ENCODE data around the gene PCMT1.

PCMT1 gene

GRCh38 chr6:149855040-149855654 is 105.6 kb downstream of the PCMT1 start:
- H3K27ac ChIP-seq (ENCODE audit: low read length) = no peak overlapping the region
- H3K9ac ChIP-seq (ENCODE audit: low read depth, low read length) = no peak overlapping the region
- DNase-seq = no peak

GRCh38 chr6:149855741-149856140 is 106.2 kb downstream of the PCMT1 start:
- H3K36me3 ChIP-seq (ENCODE audit: insufficient read depth, low read length) = 0 out of 2 replicates have a peak, but pooled peaks cover 4% of the 10 kb centered on the region
- H3K79me2 ChIP-seq (ENCODE audit: insufficient read depth, low read length) = no peaks in the 10 kb centered on the region
- no peak overlapping the region for H3K4me3 ChIP-seq (ENCODE audit: low read depth in 1 of 2, low read length in 2 of 2)
- H3K27me3 ChIP-seq (ENCODE audit: insufficient read depth, low read length, poor library complexity) = no peaks in the 10 kb centered on the region
- ATAC-seq (ENCODE audit: insufficient read depth, low read depth) (no peak), DNase-seq (no peak)
- no peak overlapping the region for H3K9ac ChIP-seq (ENCODE audit: low read depth, low read length)
- H2AFZ ChIP-seq (ENCODE audit: low read depth, low read length) = no peak overlapping the region
- H4K20me1 ChIP-seq (ENCODE audit: insufficient read depth, low read length) = 0 out of 2 replicates have a peak, but pooled peaks cover 5% of the 10 kb centered on the region
- no peak overlapping the region for H3K4me2 ChIP-seq (ENCODE audit: insufficient read depth, low read length)
- no peaks in the 10 kb centered on the region for H3K9me3 ChIP-seq (ENCODE audit: insufficient read depth, low read length, severe bottlenecking)
- no peak for TF ChIP-seq CTCF (IDR thresholded peaks at IDR 0.05; ENCODE audit: borderline replicate concordance, extremely low read depth, low read length, poor library complexity, severe bottlenecking)
- TF ChIP-seq EZH2 (IDR thresholded peaks at IDR 0.05; ENCODE audit: borderline replicate concordance, low read depth, low read length, severe bottlenecking) = no peak
- H3K4me1 ChIP-seq (ENCODE audit: insufficient read depth, low read length) = no peaks in the 10 kb centered on the region; the same call in 1 of the 2 replicates
- H3K27ac ChIP-seq (ENCODE audit: low read length) = no peak overlapping the region

More at GRCh38 chr6:149855040-149855654, 105.6 kb downstream of the PCMT1 start:
- no peaks in the 10 kb centered on the region for H3K79me2 ChIP-seq (ENCODE audit: insufficient read depth, low read length)
- 0 out of 2 replicates have a peak, but pooled peaks cover 4% of the 10 kb centered on the region for H3K36me3 ChIP-seq (ENCODE audit: insufficient read depth, low read length)
- H2AFZ ChIP-seq (ENCODE audit: low read depth, low read length) = no peak overlapping the region
- H3K4me1 ChIP-seq (ENCODE audit: insufficient read depth, low read length) = no peaks in the 10 kb centered on the region
- H3K9me3 ChIP-seq (ENCODE audit: insufficient read depth, low read length, severe bottlenecking) = no peaks in the 10 kb centered on the region
- no peaks in the 10 kb centered on the region for H3K27me3 ChIP-seq (ENCODE audit: insufficient read depth, low read length, poor library complexity)
- no peak for ATAC-seq (ENCODE audit: insufficient read depth, low read depth)
- no peak for TF ChIP-seq CTCF (IDR thresholded peaks at IDR 0.05; ENCODE audit: borderline replicate concordance, extremely low read depth, low read length, poor library complexity, severe bottlenecking)
- no peak for TF ChIP-seq EZH2 (IDR thresholded peaks at IDR 0.05; ENCODE audit: borderline replicate concordance, low read depth, low read length, severe bottlenecking)
- H3K4me3 ChIP-seq (ENCODE audit: low read depth in 1 of 2, low read length in 2 of 2) = no peak overlapping the region
- H3K4me2 ChIP-seq (ENCODE audit: insufficient read depth, low read length) = no peak overlapping the region
- H4K20me1 ChIP-seq (ENCODE audit: insufficient read depth, low read length) = no peaks in the 10 kb centered on the region

- Histone ChIP-seq H3K4me2 (ENCODE audit: insufficient read depth, low read length) (no peak overlapping the region), H3K79me2 (ENCODE audit: insufficient read depth, low read length) (no peaks in the 10 kb centered on the region), H3K9ac (ENCODE audit: low read depth, low read length) (no peak overlapping the region), H3K4me1 (ENCODE audit: insufficient read depth, low read length) (no peaks in the 10 kb centered on the region; the same call in 1 of the 2 replicates), H3K27ac (ENCODE audit: low read length) (no peak overlapping the region), H3K36me3 (ENCODE audit: insufficient read depth, low read length) (no peaks in the 10 kb centered on the region), H4K20me1 (ENCODE audit: insufficient read depth, low read length) (0 out of 2 replicates have a peak, but pooled peaks cover 7% of the 10 kb centered on the region), H3K9me3 (ENCODE audit: insufficient read depth, low read length, severe bottlenecking) (no peaks in the 10 kb centered on the region), H2AFZ (ENCODE audit: low read depth, low read length) (no peak overlapping the region), H3K4me3 (ENCODE audit: low read depth in 1 of 2, low read length in 2 of 2) (no peak overlapping the region), H3K27me3 (ENCODE audit: insufficient read depth, low read length, poor library complexity) (no peaks in the 10 kb centered on the region)
- DNase-seq (no peak), ATAC-seq (ENCODE audit: insufficient read depth, low read depth) (no peak)
- TF ChIP-seq CTCF (IDR thresholded peaks at IDR 0.05; ENCODE audit: borderline replicate concordance, extremely low read depth, low read length, poor library complexity, severe bottlenecking) (no peak), EZH2 (IDR thresholded peaks at IDR 0.05; ENCODE audit: borderline replicate concordance, low read depth, low read length, severe bottlenecking) (no peak)
Measured at GRCh38 chr6:149856256-149856994, 106.9 kb downstream of the PCMT1 start.
